Measurements from ENCODE around the gene CDH6.
"Not testable (repeated sequence)": the region's sequence is repeated elsewhere in the genome, so short reads cannot be mapped to it uniquely, and the experiment has no call there.

The CDH6 gene

DNA sequence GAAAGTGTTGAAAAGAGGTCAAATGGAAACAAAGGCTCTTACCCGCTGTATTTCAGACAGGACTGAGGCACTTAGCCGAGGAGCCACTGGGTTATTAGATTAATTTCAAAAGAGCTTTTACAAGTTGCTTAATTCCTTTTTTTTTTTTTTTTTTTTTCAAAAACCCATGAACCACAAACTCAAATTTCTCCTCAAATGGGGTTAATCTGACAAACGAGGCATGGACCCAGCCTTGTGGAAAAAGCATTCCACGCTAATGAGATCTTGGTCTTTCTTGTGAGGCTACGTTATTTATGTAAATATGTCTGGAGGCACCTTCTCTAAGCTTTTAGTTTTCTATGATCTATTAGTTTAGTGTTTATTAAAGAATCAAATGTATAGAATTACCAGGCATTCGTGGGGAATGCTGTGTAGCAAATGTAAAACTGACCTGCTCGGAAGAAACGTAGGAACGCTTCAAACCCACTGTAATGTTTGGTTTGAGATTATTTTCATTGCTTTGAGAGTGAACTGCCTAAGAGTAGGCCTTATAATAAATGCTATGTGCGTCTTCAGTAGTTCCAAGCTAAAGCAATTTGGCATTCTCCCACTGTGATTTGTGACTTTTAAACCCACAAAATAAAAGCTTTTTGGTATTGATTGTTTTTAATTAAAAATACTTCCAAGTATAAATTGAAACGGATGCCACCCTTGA is 134.7 kb downstream of the CDH6 start:
- no peak for DNase-seq

DNA sequence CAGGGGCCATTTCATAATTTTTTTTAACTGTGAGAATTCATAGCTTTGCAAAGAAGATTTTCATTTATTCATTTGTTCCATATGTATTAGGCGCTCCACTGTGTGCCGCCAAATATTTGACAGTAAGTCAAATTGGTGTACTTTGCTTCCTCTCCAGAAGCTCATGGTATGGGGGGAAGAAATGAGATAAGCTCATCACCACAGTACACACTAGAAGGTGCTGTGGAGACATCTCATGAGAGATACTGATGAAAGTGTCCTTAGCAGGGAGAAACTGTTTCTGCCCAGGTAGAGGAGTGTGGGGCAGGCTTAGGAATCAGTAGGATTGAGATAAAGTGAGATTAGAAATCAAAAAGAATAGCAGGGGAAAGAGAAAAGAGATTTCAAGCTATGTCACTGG is 136.2 kb downstream of the CDH6 start:
- DNase-seq, result no peak

DNA sequence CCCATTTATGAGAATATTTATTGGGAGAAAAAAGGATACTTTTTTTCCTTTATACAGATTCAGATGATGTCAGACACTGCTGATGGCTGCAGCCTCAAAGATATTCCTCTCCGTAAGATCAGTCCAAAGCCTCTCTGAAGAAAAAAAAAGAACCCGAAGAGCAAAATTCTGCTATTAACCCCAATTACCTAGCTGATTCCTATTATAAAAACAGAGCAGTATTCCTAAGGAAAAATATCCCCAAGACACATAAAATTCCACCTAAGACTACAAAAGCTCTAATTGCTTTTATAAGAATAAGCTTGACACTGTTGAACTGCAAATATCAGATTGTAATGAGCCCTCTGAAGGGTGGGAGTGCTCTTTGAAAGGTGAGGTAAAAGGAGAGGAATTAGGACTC is 138.7 kb downstream of the CDH6 start:
- DNase-seq, result no peak

- no peak for DNase-seq
These were observed 140.0 kb downstream of the CDH6 start for GRCh38 chr5:31333475-31333874.

- DNase-seq, result no peak
These were observed 140.8 kb downstream of the CDH6 start for GRCh38 chr5:31334061-31334860.

- DNase-seq, result no peak
These were observed 142.0 kb downstream of the CDH6 start for GRCh38 chr5:31335456-31335855.

- DNase-seq, result no peak
These were observed 150.5 kb downstream of the CDH6 start for GRCh38 chr5:31343946-31344345.

DNA sequence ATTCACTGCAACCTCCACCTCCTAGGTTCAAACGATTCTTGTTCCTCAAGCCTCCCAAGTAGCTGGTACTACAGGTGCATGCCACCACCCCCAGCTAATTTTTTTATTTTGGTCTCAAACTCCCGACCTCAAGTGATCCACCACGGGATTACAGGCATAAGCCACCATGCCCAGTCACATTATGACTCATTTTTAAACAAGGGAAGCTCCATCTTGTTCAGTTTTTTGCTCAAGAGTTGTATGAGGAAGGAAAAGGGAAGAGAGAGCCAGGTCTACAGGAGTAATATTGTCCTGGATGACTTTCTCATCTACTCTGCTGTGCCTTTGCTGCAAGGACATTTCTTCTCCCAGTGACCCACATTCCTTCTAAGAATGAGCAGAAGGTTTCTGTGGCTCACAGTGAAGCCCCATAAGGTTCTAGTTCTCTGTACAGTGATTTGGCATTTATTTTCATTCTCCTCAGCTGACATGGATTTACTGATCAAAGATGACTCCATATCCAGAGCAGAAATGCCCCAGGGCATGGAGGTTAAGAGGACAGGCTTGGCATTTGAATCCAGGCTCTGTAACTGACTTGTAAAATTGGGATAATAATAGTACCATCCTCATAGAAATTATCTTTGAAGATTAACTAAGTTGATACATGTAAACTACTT is 153.5 kb downstream of the CDH6 start:
- no peak for DNase-seq

DNA sequence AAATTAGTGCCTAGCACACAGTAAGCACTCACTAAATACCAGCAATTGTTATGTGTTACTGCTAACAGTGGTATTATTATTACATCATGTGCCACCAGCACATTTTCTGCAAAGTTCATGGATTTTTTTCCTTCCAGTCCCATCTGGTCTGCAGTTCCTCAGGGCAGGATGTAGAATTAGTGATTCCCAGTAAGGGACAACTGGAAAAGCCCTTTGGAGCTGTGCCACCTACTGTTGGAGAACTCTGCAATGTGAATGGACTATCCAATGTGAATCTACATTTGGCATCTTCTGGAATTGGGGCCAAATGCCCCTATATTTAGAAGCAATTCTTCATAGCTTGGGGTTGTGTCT is 154.0 kb downstream of the CDH6 start:
- no peak for DNase-seq

DNA sequence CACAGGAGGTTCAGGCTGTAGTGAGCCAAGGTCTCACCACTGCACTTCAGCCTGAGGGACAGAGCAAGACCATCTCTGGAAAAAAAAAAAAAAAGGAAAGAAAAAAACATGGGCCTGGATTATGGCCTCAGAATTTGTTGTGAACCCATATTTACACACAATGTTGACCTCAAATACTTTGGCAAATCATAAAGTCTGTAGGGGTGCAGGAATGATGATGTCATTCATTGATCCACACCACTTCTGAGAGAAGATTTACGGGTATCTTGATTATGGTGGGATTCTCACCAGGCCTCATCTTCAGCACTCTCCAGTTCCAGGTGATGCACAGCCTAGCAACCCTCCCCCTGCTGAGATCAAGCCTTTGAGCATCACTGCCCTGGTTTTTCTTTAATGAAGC is 156.9 kb downstream of the CDH6 start:
- DNase-seq, result no peak

GRCh38 chr5:31355337-31355736 is 161.9 kb downstream of the CDH6 start:
- no peak for DNase-seq

DNA sequence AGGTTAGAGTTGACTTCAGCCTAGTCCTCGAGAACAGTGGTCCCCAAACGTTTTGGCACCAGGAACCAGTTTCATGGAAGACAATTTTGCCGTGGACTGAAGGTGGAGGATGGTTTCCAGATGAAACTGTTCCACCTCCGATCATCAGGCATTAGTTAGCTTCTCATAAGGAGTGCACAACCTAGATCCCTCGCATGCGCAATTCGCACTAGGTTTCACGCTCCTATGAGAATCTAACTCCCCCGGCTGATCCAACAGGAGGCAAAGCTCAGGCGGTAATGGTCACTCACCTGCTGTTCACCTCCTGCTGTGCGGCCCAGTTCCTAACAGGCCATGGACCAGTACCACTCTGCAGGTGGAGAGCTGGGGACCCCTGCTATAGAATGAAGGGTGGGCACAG is 163.6 kb downstream of the CDH6 start:
- DNase-seq, result no peak

DNA sequence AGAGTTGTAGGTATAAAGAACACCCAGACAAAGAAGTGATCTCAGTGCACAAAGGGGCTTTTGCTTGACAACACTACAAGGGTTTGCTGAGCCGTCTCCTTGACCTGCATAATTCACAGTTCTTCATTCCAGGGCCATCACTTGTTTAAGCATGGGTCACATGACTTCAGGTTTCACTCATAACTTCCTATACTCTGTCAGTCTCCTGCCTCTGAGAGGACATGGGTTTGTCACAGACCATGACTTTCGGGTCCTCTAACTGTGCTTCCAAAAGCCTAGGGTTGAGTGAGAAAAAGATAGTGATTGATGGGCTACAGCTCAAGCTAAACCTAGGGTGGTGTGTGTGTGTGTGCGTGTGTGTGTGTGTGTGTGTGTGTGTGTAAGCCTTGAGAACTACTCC is 166.4 kb downstream of the CDH6 start:
- no peak for DNase-seq

- DNase-seq, result no peak
These were observed 167.7 kb downstream of the CDH6 start for GRCh38 chr5:31361234-31361633.

DNA sequence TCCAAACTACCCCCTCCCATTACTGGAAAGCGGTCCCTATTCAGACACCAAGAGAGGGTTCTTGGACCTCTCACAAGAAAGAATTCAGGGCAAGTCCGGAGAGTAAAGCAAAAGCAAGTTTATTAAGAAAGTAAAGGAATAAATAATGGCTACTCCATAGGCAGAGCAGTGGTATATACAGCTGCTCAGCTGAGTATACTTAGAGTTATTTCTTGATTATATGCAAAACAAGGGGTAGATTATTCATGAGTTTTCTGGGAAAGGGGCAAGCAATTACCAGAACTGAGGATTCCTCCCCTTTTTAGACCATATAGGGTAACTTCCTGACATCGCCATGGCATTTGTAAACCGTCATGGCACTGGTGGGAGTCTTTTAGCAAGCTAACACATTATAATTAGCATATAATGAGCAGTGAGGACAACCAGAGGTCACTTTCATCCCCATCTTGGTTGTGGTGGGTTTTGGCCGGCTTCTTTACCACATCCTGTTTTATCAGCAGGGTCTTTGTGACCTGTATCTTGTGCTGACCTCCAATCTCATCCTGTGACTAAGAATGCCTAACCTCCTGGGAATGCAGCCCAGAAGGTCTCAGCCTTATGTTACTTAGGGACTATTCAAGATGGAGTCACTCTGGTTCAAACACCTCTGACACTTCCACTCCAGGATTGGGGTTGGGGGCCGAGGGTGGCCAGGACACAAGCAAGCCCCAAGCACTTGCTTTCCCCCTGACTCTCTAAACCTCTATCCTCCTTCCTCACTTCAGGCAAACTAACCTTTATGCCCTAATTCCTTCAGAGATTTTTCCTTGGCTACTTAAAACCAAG is 168.4 kb downstream of the CDH6 start:
- not testable (repeated sequence) for DNase-seq

DNA sequence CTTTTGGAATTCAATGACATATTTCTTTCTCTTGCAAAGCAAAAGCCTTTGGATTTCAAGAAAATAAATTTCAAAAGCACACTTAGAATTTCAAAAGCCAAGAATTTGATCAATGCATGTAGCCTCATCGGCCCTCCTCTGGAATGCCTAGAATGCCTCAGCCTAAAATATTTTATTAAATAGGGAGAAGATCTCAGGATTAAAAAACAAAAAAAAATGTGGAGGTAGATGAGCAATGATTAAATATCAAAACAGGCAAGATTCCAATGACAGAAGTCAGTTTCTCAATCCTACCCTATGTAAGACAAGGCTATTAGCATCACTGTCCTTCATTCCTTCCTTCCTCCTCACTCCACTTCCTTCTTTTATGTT is 169.0 kb downstream of the CDH6 start:
- DNase-seq, result no peak

DNA sequence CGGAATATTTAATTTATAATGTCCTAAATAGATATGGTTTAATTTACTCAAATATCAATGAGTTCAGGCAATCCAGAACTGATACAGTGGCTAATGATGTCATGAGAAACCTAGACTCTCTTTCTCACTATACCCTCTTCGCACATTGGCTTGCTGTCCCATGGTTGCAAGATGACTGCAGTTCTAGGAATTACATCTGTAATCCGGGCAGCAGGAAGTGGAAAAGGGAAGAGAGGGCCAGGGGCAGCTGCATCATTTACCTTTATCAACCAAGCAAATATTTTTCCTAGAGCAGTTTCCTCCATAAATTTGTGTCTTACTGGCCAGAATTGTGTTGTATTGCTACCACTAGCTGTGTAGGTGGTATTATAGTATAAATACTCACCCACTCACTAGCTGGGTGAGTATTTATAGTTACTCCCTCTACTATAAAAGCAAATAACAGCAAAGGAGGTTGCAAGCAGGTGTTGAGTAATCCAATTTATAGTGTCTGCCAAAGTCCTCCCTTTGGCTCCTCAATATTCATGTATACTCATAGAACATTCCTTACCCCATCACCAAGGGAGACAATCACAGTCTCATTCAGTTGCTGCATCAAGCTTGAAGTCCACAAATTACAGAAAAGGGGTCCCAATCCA is 169.6 kb downstream of the CDH6 start:
- DNase-seq, result no peak

- DNase-seq, result no peak
These were observed 171.6 kb downstream of the CDH6 start for GRCh38 chr5:31364881-31365636.

- no peak for DNase-seq
These were observed 172.3 kb downstream of the CDH6 start for GRCh38 chr5:31365776-31366175.

- peak in 3 of 51 donors; percentile 6 to 31 (median 15) for DNase-seq
These were observed 173.5 kb downstream of the CDH6 start for GRCh38 chr5:31366941-31367340.

DNA sequence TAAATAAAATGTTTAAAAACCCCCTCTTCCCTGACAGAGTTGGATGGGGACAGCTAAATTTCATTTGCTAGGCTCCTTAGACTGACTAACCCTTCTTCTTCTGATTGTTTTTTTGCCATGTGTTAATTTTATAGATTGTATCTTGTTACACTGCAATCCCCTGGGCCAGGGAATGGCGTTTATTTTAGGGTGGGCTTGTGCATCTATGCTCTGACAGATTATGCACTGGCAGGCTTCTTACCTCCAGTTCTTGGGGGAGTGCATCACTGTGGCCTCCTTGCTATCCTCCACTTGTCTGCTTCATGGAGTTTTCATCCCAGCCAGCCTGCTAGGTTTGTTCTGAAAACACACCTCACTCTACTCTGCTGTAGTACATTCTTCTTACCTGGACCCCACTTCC is 178.6 kb downstream of the CDH6 start:
- no peak for DNase-seq
